LNCaP clone FGC (cell line): ENCODE results near the gene ADARB2.

Experiments
- DNase-seq: peaks from one replicate; pipeline ENCODE4 v3.0.0-alpha.2; 2011; ENCODE audit warnings: low read depth
- H3K4me3 ChIP-seq: 2 replicates; pipeline ENCODE4 v1.5.1; 2011; ENCODE audit warnings: mild to moderate bottlenecking, low read depth, low read length, control low read depth
- TF ChIP-seq, protein P1 (sequence below): IDR thresholded peaks from 2 replicates; pipeline ENCODE4 v1.5.1; 2012; ENCODE audit warnings: mild to moderate bottlenecking; ENCODE audit not compliant: control insufficient read depth, insufficient read depth; ENCODE audit errors: extremely low read depth

The ADARB2 gene

DNA sequence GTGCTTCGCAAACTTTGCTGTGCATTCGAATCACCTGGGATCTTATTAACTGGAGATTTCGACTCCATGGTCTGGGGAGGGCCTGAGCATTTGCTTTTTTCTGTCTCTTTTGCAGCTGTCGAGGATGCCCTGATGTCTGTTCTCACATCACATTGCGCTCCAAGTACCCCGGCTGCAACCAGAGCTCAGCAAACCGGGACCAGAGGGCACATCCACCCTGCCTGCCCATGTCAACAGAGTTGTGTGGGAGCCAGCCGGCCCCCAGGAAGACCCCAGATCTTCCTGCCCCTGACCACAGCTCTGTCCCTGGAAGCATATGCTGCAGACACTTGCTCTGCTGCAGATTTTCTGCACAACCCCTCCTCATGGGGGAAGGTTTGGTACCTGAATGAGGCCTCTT is 180.8 kb downstream of the ADARB2 start:
- TF ChIP-seq, protein P1, sequence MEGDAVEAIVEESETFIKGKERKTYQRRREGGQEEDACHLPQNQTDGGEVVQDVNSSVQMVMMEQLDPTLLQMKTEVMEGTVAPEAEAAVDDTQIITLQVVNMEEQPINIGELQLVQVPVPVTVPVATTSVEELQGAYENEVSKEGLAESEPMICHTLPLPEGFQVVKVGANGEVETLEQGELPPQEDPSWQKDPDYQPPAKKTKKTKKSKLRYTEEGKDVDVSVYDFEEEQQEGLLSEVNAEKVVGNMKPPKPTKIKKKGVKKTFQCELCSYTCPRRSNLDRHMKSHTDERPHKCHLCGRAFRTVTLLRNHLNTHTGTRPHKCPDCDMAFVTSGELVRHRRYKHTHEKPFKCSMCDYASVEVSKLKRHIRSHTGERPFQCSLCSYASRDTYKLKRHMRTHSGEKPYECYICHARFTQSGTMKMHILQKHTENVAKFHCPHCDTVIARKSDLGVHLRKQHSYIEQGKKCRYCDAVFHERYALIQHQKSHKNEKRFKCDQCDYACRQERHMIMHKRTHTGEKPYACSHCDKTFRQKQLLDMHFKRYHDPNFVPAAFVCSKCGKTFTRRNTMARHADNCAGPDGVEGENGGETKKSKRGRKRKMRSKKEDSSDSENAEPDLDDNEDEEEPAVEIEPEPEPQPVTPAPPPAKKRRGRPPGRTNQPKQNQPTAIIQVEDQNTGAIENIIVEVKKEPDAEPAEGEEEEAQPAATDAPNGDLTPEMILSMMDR, result no peak
- H3K4me3 ChIP-seq, result no peak overlapping the region
- no peak for DNase-seq

DNA sequence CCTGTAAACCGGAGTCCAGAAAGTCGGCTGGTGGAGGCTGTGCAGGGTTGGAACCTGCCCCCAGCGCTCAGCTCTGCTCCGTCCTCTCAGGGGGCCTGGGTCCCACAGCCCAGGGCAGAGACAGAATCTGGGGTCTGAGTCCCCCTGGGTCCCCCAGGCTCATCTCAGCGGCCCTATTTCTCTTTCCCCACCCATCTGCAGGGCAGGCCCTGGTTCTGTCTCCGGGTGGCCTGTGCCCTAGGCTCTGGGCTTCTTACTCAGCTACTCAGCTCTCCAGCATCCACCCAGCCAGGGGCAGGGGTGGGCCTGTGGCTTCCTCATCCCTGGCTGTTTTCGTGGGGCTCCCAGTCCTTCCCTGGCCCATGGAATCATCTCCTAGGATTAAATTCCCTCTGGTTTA is 183.4 kb downstream of the ADARB2 start:
- TF ChIP-seq, protein P1, result no peak
- H3K4me3 ChIP-seq, result no peak overlapping the region
- DNase-seq, result no peak

DNA sequence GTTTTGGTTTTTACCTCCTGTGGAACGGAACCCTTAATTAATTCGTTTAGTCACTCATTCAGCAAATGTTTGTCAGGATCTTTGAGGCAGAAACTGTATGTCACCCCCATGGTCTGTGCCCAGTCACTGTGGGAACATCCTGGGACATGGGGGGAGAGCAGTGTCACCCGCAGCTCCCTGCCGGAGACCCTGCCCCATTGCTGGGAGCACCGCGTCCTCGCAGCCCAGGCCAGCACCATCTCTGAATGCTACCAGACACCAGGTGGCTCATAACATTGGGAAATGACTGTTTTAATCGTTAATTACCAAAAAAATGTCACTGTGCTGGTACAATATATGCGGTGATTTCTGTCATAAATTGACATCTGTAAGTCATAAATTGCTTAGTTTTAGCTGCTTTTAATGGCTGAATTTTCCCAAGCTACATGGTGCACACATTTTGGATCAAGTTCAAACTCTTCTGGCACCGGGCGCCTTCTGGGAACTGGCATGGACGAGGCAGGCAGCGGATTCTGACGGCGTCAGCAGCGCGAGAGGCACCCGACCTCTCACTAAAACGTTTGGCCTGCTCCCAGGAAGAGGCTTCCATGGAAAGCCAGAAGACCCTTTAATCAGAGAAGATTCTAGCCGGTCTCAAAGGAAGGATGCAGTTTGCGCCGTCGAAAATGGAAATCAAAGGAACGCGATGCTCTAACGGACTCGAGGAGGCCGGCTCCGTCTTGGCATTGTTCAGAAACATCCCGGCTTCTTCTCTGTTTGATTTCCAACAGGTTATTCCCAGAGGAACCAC is 184.2 kb downstream of the ADARB2 start:
- no peak overlapping the region for H3K4me3 ChIP-seq
- TF ChIP-seq, protein P1, result no peak
- no peak for DNase-seq

DNA sequence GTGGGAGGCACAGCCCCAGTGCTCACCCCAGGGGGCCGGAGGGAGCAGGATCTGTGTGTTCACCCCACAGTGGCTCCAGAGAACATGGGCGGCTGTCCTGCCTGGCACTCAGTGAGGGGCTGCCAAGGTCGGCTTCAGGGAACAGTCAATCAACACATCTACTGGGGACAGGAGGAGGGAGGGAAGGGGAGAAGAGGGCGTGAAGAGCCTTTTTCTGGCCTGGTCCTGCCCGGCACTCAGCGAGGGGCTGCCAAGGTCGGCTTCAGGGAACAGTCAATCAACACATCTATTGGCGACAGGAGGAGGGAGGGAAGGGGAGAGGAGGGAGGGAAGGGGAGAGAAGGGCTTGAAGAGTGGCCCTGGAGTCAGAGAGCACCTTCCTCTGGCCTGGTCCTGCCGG is 184.9 kb downstream of the ADARB2 start:
- H3K4me3 ChIP-seq, result no peak overlapping the region
- DNase-seq, result no peak
- TF ChIP-seq, protein P1, result no peak

DNA sequence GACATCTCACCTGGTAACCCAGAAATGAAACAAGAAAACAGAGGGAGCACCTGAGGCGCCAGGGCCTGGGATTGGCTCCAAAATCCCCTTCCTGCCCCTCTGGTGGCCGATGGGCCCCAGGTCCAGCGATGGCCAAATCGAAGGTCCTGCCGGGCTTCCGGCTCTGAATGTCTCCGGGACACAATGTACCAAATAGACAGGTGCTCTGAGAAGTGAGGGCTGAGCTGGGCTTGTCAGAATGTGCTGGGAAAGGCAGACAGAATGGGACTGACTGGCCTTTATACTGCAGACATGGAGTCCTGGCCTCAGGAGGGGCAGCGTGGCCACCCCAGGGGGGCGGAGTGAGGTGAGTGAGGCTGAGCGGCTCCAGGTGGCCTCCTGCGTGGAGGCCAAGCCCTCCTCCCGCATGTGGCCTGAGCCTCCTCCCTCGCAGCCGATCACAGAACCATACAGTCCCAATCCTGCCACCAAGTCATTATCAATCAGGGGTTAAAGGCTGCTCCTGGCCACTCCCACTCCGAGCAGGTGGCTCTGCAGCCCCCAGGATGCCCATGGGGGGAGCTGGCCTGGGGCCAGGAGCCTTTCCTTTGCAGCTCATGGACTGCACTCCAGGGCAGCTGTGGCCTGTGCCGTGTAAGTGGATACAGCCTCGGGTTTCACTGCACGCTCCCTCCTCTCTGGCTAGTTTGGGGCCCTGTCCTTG is 185.5 kb downstream of the ADARB2 start:
- no peak overlapping the region for H3K4me3 ChIP-seq
- DNase-seq, result no peak
- TF ChIP-seq, protein P1, result no peak

DNA sequence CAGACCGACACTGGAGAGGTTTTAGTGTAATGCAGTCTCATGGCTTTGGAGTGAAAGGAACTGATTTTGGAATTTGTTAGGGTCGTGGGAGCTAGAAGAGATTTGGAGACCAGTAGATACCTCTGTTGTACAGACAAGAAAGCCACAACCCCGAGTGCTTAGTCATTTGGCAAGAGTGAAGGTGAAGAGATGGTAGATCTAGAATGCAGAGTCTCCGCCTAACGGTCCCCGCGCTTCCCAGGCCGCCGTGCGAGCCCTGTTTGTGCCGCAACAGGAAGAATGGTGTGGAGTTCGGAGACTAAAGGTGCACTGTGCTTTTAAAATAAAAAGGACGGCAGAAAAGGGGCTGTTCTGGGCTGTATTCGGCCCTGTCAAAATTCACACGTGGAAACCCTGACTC is 186.7 kb downstream of the ADARB2 start:
- no peak for DNase-seq
- TF ChIP-seq, protein P1, result no peak
- H3K4me3 ChIP-seq, result no peak overlapping the region
